Endothelial cell (in vitro differentiated cells): ENCODE data around the gene SMURF1. TPM values are rescaled to one million over a fixed set of nuclear protein-coding genes. Genes with fewer than 3 reads are reported as not detected.

Experiments
- DNase-seq: peaks from one replicate; pipeline ENCODE4 v3.0.0; 2021; ENCODE audit warnings: low spot score
- H3K27ac Mint-ChIP-seq: one replicate; pipeline ENCODE4 v1.8.0; 2021; ENCODE audit warnings: mixed read lengths, inconsistent platforms; ENCODE audit not compliant: unreplicated experiment
- H3K27me3 Mint-ChIP-seq: one replicate; pipeline ENCODE4 v1.8.0; 2021; ENCODE audit warnings: mild to moderate bottlenecking, moderate library complexity, mixed read lengths, inconsistent platforms; ENCODE audit not compliant: unreplicated experiment
- H3K36me3 Mint-ChIP-seq: one replicate; pipeline ENCODE4 v1.8.0; 2021; ENCODE audit warnings: mild to moderate bottlenecking, low read depth, mixed read lengths, inconsistent platforms; ENCODE audit not compliant: unreplicated experiment
- H3K4me1 Mint-ChIP-seq: one replicate; pipeline ENCODE4 v1.8.0; 2021; ENCODE audit warnings: mild to moderate bottlenecking, mixed read lengths, inconsistent platforms; ENCODE audit not compliant: unreplicated experiment
- H3K4me3 Mint-ChIP-seq: one replicate; pipeline ENCODE4 v1.8.0; 2021; ENCODE audit warnings: mild to moderate bottlenecking, mixed read lengths, inconsistent platforms; ENCODE audit not compliant: unreplicated experiment
- H3K9me3 Mint-ChIP-seq: one replicate; pipeline ENCODE4 v1.8.0; 2021; ENCODE audit warnings: mixed read lengths, inconsistent platforms; ENCODE audit not compliant: unreplicated experiment
- CTCF ChIP-seq: fragments of 200-600 bp; sonication (generic); IDR thresholded peaks from one replicate; pipeline ENCODE4 v1.5.0; 2021; ENCODE audit warnings: antibody characterized with exemption; ENCODE audit not compliant: unreplicated experiment
- total RNA-seq: library from RNA; stranded (reverse); fragmentation: NEBNext Ultra II Directional; extraction: Animal tissue kit (Norgen Biotek cat#: 25700); gene quantifications from one replicate; pipeline ENCODE4 v1.2.1, GENCODE V29; 2021; ENCODE audit not compliant: unreplicated experiment

The SMURF1 gene
- total RNA-seq, 1 donor from 2014 or later, result 32.5 TPM

GRCh38 chr7:99040104-99040958, 103.6 kb downstream of the SMURF1 start:
- TF ChIP-seq CTCF, result peak; percentile 78
- Mint-ChIP-seq H3K9me3 (no peaks in the 10 kb centered on the region), H3K27ac (peak overlapping the region; percentile 5), H3K36me3 (peaks cover 65% of the 10 kb centered on the region), H3K4me3 (peak overlapping the region; percentile 63), H3K27me3 (peaks cover 23% of the 10 kb centered on the region), H3K4me1 (peaks cover 26% of the 10 kb centered on the region)
- DNase-seq, result peak; percentile 84

DNA sequence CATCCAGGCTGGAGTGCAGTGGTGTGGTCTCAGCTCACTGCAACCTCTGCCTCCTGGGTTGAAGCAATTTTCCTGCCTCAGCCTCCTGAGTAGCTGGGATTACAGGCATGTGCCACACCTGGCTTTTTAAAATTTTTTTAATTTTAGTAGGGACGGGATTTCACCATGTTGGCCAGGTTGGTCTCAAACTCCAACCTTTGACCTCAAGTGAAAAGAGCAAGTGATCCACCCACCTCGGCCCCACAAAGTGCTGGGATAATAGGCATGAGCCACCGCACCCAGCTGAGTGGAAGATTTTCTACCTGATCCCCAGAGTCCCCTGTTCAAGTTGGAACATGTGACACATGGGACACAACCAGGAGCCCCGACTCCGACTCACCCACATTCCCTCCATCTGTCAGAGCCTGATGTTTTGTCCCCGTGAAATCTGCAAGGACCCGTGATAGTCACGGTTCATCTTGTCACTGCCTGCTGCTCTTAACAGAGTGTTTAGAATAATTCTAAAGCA, 104.5 kb downstream of the SMURF1 start:
- TF ChIP-seq CTCF, result no peak
- no peak for DNase-seq
- Mint-ChIP-seq H3K4me1 (peaks cover 26% of the 10 kb centered on the region), H3K27ac (peak overlapping the region; percentile 8), H3K9me3 (no peaks in the 10 kb centered on the region), H3K4me3 (peak overlapping the region; percentile 40), H3K36me3 (peaks cover 67% of the 10 kb centered on the region), H3K27me3 (peaks cover 24% of the 10 kb centered on the region)

GRCh38 chr7:99038086-99038855, 105.6 kb downstream of the SMURF1 start:
- H3K36me3 Mint-ChIP-seq, result peaks cover 63% of the 10 kb centered on the region
- no peak for DNase-seq
- peaks cover 21% of the 10 kb centered on the region for H3K27me3 Mint-ChIP-seq
- H3K9me3 Mint-ChIP-seq, result no peaks in the 10 kb centered on the region
- peak overlapping the region; percentile 16 for H3K4me3 Mint-ChIP-seq
- peaks cover 20% of the 10 kb centered on the region for H3K4me1 Mint-ChIP-seq
- TF ChIP-seq CTCF, result no peak
- H3K27ac Mint-ChIP-seq, result peak overlapping the region; percentile 8

DNA sequence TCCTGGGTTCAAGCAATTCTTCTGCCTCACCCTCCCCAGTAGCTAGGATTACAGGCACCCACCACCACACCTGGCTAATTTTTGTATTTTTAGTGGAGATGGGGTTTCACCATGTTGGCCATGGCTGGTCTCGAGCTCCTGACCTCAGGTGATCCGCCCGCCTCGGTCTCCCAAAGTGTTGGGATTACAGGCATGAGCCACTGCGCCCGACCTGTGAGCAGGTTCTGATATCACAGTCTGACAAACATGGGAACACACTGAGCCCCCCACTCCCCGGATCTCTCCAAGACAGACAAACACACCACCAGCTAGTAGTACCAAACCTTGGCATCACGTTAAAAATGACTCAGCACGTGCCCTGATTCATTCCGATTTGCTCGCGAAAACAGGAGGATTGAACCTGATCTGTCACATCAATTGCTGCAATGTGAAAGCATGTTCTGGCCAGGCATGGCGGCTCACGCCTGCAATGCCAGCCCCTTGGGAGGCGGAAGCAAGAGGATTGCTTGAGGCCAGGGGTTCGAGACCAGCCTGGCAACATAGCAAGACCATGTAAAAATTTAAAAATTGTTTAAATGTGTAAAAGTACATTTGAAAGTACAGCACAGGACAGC, 106.5 kb downstream of the SMURF1 start:
- H3K9me3 Mint-ChIP-seq, result no peaks in the 10 kb centered on the region
- peak overlapping the region; percentile 63 for H3K4me3 Mint-ChIP-seq
- peaks cover 12% of the 10 kb centered on the region for H3K4me1 Mint-ChIP-seq
- no peak overlapping the region for H3K27ac Mint-ChIP-seq
- H3K36me3 Mint-ChIP-seq, result peaks cover 58% of the 10 kb centered on the region
- no peak for DNase-seq
- peaks cover 17% of the 10 kb centered on the region for H3K27me3 Mint-ChIP-seq
- TF ChIP-seq CTCF, result no peak
